HT1080 (cell line): ENCODE measurements around the gene ADAMTS18. TPM values are rescaled to one million over a fixed set of nuclear protein-coding genes. Genes with fewer than 3 reads are reported as not detected.

Experiments
- DNase-seq: peaks from one replicate; pipeline ENCODE4 v3.0.0-alpha.2; 2015; ENCODE audit warnings: low read depth
- total RNA-seq: library from RNA; depleted of rRNA; stranded (reverse); fragments of >200 nt; shearing (Covaris generic); gene quantifications from 2 replicates; pipeline ENCODE4 v1.2.3, GENCODE V29; 2014

ADAMTS18 gene
- total RNA-seq, 1 experiment from 2014 or later, result 0.14 TPM

GRCh38 chr16:77435272-77435820 lies 512 bp upstream of the ADAMTS18 start:
- DNase-seq, result no peak

GRCh38 chr16:77434022-77434529 lies 758 bp downstream of the ADAMTS18 start:
- DNase-seq, result no peak

- DNase-seq, result no peak
Measured at GRCh38 chr16:77433146-77433545, 1.7 kb downstream of the ADAMTS18 start.

GRCh38 chr16:77432264-77432663 lies 2.6 kb downstream of the ADAMTS18 start:
- DNase-seq, result no peak

- no peak for DNase-seq
Measured at GRCh38 chr16:77430787-77431585, 3.8 kb downstream of the ADAMTS18 start.

GRCh38 chr16:77430360-77430759 lies 4.5 kb downstream of the ADAMTS18 start:
- no peak for DNase-seq

GRCh38 chr16:77424871-77425604 lies 9.8 kb downstream of the ADAMTS18 start:
- no peak for DNase-seq

GRCh38 chr16:77422196-77422784 lies 12.5 kb downstream of the ADAMTS18 start:
- DNase-seq, result no peak

GRCh38 chr16:77416939-77417480 lies 17.8 kb downstream of the ADAMTS18 start:
- no peak for DNase-seq

GRCh38 chr16:77414752-77415231 lies 20.0 kb downstream of the ADAMTS18 start:
- peak; percentile 4 for DNase-seq

GRCh38 chr16:77410449-77410848 lies 24.4 kb downstream of the ADAMTS18 start:
- no peak for DNase-seq

GRCh38 chr16:77409311-77409710 lies 25.5 kb downstream of the ADAMTS18 start:
- DNase-seq, result no peak

GRCh38 chr16:77408607-77409006 lies 26.2 kb downstream of the ADAMTS18 start:
- DNase-seq, result no peak

- peak; percentile 29 for DNase-seq
Measured at GRCh38 chr16:77406680-77407079, 28.2 kb downstream of the ADAMTS18 start.

GRCh38 chr16:77404775-77405174 lies 30.1 kb downstream of the ADAMTS18 start:
- DNase-seq, result no peak

- DNase-seq, result no peak
Measured at GRCh38 chr16:77403732-77404131, 31.1 kb downstream of the ADAMTS18 start.

GRCh38 chr16:77402672-77403071 lies 32.2 kb downstream of the ADAMTS18 start:
- DNase-seq, result no peak

GRCh38 chr16:77402118-77402517 lies 32.7 kb downstream of the ADAMTS18 start:
- peak; percentile 28 for DNase-seq

GRCh38 chr16:77399546-77399945 lies 35.3 kb downstream of the ADAMTS18 start:
- DNase-seq, result no peak

- DNase-seq, result no peak
Measured at GRCh38 chr16:77399066-77399465, 35.8 kb downstream of the ADAMTS18 start.

- DNase-seq, result no peak
Measured at GRCh38 chr16:77398495-77398894, 36.3 kb downstream of the ADAMTS18 start.
